Amygdala (tissue), 56 donors: ENCODE measurements around the gene WDFY3.

Experiments
- DNase-seq, 56 donors: peaks; one replicate each; lab custom pipeline; 2025; lab: John Stamatoyannopoulos, UW

WDFY3 gene

DNA sequence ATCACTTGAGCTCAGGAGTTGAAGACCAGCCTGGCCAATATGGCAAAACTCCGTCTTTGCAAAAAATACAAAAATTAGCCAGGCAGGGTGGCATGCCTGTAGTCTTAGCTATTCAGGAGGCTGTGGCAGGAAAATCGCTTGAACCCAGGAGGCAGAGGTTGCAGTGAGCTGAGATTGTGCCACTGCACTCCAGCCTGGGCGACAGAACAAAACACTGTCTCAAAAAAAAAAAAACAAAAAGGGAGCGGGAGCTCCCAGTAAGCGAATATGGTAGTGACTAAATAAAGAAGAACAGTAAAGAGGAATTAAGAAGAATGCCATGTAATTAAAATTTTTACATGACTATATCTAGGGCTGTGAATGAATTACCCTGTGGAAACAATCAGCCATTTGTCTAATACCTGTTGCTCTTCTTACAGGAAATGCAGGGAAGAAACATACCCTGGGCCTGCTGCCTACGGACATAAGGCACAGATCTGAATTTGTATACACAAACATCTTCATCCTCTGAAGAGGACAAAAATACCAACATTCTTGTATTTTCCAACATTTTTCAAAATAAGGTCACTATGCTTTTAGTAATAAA is 11.4 kb downstream of the WDFY3 start:
- DNase-seq: no peak

DNA sequence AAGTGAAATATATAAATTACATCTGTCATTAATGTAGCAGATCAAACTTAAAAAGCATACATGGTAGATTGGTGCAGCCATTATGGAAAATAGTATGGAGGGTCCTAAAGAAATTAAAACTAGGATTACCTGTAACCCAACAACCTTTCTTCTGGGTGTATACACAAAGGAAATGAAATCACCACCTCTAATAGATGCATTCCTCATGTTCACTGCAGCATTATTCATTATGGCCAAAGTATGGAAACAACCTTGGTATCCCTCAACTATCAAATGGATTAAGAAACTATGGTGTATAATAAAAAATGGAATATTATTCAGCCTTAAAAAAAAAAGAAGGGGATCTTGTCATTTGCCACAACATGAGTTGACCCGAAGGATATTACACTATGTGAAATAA is 13.7 kb downstream of the WDFY3 start:
- no peak for DNase-seq

DNA sequence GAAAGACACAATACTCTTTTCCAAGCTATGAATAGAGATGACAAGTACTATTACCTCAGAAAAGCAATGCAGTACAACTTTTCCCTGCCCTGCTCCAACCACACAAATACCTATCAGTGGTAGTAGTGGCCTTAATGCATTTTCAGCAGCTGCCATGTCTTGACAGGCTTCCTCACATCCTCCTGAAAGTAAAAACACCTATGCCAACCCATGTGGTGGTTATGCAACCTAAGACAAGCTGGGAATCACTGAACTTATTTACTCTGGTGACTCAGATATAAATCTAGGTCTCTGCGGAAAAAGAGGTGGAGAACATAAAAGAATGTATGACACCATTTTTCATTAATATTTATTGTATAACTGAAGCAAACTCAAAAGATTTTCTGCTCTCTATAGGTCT is 14.5 kb downstream of the WDFY3 start:
- DNase-seq: no peak

DNA sequence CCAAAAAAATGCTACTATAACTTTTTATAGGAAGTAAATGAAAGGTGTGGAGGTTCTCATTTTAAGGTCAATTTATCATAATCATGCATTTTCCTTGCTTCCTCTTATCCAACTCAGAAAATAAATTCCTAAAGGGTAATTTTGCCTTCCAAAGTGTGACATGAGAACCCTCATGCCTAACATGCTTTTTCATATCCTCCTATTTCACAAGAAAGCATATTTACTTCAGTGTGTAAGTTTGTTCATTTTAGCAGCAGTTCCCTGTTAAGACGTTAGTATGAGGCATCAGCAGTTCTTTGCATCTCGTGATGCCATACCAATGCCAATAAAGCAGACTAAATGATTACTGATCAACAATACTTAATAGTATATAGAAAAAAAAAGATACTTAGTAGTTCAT is 18.4 kb downstream of the WDFY3 start:
- no peak for DNase-seq

DNA sequence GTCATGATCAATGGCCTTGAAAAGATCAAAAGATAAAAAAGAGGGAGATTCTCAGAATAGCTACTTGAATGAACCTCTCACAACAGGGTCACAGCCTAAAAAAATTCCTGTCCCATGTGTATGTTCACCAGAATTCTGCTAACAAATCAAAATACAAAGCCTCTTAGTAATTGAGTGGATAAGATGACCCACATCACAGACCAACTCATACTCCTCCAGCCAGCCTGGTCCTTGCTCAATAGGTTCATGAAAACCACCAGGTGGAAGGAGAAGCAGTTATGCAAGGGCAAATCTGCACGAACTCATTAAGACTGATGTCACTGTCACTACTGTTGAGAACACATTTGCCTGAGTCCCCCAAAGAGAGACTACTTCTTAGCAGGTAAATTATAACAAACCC is 21.5 kb downstream of the WDFY3 start:
- no peak for DNase-seq

DNA sequence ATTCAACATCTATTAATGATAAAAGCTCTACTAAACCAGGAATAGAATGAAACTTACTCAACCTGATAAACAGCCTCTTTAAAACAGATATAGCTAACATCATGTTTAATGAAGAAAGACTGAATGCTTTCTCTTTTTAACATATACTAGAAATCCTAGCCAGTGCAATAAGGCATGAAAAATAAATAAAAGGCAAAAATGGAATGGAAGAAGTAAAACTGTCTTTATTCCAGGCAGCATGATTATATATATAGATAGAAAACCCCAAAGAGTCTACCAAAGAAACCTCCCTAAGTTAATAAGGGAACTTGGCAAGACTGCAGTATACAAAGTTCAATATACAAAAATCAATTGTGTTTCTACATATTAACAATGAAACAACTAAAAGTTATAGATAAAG is 25.5 kb downstream of the WDFY3 start:
- no peak for DNase-seq

DNA sequence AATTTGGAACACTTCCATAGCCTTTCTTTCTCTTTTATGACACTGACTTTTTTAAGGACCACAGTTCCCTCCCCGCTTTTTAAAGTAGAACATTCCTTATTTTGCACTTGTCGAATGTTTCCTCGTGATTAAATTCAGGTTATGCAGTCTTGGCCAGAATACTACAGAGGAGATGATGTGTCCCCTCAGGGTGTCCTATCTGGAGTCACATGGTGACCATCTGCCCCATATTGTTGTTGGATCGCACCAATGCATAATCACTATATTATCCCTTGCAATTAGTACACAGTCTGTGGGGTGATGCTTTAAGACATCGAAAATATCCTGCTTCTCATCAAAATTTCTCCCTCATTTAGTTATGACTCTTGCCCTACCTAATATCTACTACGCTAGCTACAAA is 27.4 kb downstream of the WDFY3 start:
- no peak for DNase-seq

DNA sequence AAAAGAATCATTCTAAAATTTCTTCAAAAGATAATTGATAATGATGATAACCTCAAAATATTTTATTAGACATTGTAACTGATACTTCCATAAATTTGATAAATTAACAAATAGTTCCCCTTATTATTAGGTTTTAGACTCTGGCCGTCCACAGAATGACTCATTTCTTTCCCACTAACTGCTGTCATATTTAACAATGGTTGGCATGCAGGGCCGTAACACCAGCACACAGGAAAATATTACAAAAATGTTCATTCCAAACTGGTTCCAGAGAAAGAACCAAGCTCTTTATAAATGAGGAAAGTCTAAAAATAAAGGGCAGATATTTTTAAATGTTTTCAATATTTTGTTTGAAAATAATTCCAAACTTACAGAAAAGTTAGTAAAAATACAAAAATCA is 28.2 kb downstream of the WDFY3 start:
- no peak for DNase-seq

DNA sequence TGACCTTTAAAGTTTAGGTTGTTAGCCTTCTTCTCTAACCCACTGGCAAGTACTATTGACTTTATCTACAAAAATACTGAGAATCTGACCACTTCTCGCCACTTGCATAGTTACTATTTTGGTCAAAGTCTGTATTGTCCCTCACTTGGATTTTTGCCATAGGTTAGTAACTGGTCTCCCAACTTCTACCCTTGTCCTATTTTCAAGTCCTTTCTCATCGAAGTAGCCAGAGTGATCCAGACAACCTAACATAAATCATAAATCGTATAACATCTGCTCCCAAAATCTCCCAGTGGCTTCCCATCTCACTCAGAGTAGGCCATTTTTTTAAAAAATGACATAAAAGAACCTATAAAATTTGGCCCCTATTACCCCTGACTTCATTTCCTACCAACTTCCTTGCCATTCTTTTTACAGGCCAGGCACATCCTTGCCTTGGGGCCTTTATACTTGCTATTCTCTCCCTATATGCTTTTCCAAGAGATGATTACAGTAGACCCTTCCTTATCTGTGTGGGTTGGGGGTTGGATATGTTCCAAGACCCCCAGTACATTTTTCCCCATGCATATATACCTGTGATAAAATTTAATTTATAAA is 29.0 kb downstream of the WDFY3 start:
- DNase-seq: no peak

DNA sequence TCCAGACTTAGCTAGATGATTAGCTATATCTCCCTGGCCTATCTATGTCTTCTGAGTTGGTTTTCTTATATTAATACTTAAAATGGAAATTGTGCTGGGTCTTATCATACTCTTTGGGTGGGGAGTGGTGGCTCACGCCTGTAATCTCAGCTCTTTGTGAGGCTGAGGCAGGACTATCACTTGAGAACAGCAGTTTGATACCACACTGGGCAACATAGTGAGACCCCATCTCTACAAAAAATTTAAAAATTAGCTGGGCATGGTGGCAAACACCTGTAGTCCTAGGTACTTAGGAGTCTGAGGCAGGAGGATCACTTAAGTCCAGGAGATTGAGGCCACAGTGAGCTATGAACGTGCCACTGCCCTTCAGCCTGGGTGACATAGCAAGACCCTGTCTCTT is 30.4 kb downstream of the WDFY3 start:
- DNase-seq: no peak

DNA sequence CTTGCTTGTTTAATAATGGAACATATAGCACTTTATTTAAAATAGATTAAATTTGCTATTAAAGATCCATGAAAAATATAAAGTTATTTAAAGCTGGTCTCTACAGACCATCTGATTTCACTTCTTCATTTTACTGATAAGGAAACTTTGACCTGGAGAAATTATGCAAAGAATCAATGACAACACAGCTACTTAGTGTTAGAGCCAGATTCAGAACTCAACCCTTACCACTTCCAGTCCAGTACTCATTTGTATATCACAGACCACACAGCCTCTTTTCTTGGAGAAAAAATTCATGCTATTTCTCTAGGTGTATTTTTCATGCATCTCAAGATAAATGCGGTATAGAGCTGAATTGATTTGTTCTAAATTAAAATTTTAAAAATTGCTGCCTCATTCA is 34.0 kb downstream of the WDFY3 start:
- no peak for DNase-seq

DNA sequence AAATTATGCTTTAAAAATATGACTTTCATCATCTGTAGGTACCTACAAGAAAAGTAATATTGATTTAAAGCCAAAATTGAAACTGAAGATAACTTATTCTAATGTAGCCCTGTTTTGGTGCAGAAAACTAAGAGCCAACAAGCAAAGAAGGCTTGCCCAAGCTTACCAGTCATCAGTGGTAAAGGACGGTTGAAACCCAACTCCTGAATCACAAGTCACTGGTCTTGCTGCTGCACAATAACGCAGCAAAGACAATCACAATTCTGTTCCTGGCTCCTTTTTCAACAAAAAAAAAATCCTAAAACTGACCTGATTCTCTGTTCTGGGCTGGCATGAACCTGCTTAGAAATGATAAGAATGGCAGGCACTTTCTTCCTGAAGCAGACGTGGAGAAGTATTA is 34.5 kb downstream of the WDFY3 start:
- DNase-seq: no peak

DNA sequence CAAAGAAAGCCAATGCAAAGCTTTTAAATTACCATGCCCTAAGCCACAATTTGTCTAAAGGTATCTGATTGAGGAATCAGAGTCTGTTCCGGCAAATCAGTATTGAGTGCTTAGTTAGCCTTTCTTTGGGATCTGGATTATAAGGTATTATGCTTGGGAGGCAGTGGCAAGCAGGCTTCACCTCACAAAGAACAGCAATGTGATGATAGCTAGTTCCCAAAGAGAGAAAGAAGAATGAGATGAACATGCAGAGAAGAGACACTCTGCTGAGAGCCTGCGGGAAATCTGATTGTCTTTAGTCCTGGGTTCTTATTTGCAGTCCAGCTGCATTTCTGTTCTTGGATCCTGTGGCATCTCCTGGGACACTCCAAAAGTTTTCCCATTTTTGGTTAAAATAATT is 35.2 kb downstream of the WDFY3 start:
- DNase-seq: no peak

DNA sequence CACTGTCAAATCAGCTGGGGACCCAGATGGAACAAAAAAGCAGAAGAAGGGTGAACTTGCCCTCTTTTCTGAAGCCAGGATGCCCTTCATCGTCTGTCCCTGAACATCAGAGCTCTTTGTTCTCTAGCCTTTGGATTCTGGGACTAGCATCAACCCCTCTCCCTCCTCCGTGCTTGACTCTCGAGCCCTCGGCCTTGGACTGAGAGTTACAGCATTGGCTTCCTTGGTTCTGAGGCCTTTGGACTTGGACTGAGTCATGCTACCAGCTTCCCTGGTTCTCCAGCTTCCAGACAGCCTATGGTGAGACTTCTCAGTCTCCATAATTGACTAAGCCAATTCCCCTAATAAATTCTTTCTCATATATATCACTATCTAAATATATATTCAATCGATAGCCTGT is 38.4 kb downstream of the WDFY3 start:
- DNase-seq: no peak

DNA sequence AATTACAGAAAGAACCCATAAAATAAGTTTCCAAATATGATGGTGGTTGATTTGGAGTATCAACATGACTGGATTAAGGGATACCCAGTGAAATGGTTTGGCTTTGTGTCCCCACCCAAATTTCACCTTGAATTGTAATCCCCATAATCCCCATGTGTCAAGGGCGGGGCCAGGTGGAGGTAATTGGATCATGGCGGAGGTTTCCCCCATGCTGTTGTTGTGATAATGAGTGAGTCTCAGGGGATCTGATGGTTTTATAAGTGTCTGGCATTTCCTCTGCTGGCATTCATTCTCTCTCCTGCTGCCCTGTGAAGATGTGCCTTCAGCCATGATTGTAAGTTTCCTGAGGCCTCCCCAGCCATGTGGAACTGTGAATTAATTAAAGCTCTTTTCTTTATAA is 39.1 kb downstream of the WDFY3 start:
- no peak for DNase-seq

DNA sequence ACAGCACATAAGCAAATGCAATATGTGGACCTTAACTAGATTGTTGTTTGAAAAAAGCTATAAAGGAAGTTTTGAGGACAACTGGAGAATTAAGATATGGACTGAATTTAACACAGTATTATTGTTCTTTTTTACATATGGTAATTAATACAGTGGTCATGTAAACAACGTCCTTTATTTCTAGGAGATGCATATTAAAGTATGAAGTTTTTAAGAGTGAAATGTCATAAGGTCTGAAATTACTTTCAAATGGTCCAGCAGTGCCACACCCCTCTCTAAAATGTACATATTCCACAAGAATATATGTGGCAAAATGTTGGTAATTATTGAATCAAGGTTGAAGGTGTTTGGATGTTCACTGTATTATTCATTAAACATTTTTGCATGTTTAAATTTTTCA is 40.9 kb downstream of the WDFY3 start:
- DNase-seq: no peak

DNA sequence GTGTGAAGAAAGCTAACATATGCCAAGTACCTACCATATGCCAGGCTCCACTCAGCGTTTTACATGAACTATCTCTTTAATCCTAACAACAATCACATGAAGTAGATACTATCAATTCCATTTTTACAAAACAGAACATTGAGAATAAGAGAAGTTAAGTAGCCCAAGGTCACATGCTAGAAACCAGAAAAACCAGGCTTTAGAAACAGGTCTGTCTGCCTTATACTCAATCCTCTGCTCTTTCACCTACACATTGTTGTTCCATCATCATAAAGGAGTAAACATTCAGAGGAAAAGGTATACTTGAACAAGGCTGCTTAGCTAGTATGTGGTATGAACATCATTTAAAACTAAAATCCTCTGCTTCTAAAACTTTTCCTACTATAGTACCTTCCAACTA is 42.1 kb downstream of the WDFY3 start:
- no peak for DNase-seq

DNA sequence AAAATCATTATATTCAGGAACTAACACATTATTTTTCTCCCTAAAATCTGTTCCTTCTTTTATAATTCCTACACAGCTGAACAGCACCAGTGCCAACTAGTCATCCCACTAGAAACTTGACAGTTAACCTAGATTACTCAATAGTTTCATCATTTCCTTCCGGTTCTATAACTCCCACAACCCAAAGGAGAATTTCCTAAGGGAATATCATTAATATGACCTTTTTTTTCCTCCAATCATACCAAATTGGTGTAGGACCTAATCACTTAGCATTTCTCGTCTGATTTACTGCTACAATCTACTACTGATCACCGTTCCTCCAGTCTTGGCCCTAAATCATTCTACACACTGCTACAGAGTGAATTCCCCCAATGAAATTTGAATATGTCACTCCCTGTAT is 45.9 kb downstream of the WDFY3 start:
- no peak for DNase-seq

DNA sequence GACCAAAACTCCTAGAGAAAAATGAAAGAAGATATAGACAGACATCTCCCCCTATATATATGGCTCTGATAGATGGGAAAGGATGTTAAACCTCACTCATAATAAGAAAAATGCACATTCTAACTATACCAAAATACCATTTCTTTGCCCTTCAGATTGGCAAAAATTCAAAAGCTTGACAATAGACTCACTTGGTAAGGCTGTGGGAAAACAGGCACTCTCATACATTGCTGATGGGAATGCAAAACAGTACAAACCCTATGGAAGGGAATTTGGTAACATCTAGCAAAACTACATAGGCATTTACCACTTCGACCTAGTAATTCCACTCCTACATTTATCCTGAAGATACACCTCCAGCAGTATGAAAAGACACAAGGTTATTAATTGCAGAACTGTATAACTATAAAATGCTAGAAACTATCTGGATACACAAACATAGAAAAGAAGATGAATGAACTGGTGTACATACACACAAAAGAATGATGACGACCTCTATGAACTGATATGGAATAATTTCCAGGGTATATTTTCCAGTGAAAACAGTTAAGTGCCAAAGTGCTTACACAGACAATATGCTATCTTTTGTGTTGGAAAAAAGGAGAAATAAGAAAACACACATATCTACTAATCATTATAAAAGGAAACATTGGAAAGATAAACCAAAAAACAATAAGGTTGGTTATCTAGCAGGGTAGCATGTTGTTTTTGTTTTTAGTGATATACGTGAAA is 48.5 kb downstream of the WDFY3 start:
- DNase-seq: no peak

DNA sequence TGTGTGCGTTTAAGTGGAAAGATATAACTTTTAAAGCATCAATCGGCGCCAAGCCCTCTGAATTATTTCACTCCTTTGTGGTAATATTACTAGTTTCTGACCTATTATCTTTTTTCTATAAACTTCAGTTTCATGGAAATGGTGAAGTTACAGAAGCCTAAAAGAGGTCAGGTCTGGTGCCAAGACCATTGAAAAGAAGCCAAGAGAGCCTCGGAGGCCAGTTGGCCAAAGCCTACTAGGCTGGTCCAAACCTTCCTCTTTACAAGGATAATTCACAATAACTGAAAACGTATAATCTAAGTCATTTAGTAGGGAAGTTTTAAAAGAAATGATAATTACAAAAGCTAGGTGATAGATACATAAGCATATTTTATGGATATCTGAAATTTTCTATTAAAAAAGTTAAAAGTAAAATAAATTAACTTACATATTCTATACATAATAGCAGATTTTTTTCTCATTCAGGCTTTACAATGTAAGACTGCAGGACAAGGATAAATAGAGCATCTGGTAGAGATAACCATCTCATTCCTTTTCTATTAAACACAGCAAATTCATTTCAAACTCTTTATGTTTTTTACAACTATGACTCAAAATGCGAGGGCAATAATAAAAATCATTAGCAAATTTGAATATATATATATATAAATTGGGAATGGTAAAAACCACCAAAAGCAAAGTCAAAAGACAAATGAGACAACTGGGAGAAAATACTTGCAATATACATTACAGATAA is 49.2 kb downstream of the WDFY3 start:
- peak in 12 of 56 donors; percentile 0 to 29 (median 8) for DNase-seq

DNA sequence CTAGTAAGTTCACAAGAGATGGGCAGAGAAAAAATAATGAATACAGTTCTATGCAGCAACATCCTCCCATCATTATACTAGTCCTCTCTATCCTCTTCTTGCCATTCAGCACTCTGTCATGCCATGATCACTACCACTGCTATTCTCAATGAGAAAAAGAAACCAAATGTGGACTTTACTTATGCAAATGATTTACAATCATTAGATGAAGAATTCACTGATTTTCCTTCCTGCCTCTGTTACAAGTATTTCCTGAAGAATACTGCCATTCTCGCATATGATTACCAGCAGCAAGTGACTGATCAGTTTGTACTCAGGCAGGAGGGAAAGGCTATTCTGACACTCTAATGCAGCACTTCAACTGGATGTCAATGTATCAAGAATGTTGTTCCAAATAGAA is 50.3 kb downstream of the WDFY3 start:
- no peak for DNase-seq

DNA sequence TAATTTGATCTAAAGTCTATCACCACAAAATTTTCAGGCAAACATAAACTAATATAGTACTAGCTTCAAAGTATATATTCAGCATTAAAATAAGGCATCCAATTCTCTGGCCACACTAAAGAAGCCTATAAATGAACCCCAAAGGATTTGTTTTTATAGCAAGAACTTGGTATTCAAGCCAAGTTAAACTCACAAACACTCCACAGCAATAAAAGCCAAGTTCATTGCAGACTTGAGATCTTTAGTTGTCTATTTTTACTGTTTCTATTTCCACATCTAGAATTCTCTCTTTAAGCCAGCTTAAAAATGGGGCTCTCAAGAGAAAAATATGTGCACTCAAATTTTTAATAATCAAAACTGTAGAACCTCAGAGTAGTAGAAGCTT is 51.1 kb downstream of the WDFY3 start:
- no peak for DNase-seq
